Left ventricle myocardium inferior (tissue), 1 donor: ENCODE results near the gene HMOX1. TPM values are rescaled to one million over a fixed set of nuclear protein-coding genes. Genes with fewer than 3 reads are reported as not detected.
"Not testable (repeated sequence)": the region's sequence is repeated elsewhere in the genome, so short reads cannot be mapped to it uniquely, and the experiment has no call there.

Experiments used
- DNase-seq: peaks from one replicate; pipeline ENCODE4 v3.0.0-alpha.2; 2020
- H3K27ac ChIP-seq: fragments of 200-600 bp; replicated peaks from 2 replicates; pipeline ENCODE4 v1.8.0; 2021
- H3K27me3 ChIP-seq: fragments of 200-600 bp; 2 replicates; pipeline ENCODE4 v1.8.0; 2021; ENCODE audit warnings: low read depth
- H3K36me3 ChIP-seq: fragments of 200-600 bp; 2 replicates; pipeline ENCODE4 v1.8.0; 2021
- H3K4me1 ChIP-seq: fragments of 200-600 bp; 2 replicates; pipeline ENCODE4 v1.8.0; 2021
- H3K4me3 ChIP-seq: fragments of 200-600 bp; 2 replicates; pipeline ENCODE4 v1.8.0; 2021; ENCODE audit warnings: mild to moderate bottlenecking, moderate library complexity
- H3K9me3 ChIP-seq: fragments of 200-600 bp; replicated peaks from 2 replicates; pipeline ENCODE4 v1.8.0; 2021
- intact Hi-C: fragments of 100-400 bp; cut with micrococcal nuclease; formaldehyde crosslinking; loops from one replicate; pipeline ENCODE4 v1.11.0; 2022
- total RNA-seq: library from RNA; stranded (reverse); fragmentation: NEBNext Ultra II Directional; extraction: Animal tissue kit (Norgen Biotek cat#: 25700); gene quantifications from one replicate; pipeline ENCODE4 v1.2.1, GENCODE V29; 2021
- TF ChIP-seq, protein P1 (sequence below): fragments of 200-600 bp; IDR thresholded peaks from 2 replicates; pipeline ENCODE4 v1.8.0; 2021; ENCODE audit warnings: antibody characterized with exemption, mild to moderate bottlenecking, borderline replicate concordance
- donor health status: DM: no; HTN: yes; CAD: no; lungs with severe emphysema.

HMOX1 gene
- total RNA-seq, 1 donor from 2014 or later, result 4.8 TPM

DNA sequence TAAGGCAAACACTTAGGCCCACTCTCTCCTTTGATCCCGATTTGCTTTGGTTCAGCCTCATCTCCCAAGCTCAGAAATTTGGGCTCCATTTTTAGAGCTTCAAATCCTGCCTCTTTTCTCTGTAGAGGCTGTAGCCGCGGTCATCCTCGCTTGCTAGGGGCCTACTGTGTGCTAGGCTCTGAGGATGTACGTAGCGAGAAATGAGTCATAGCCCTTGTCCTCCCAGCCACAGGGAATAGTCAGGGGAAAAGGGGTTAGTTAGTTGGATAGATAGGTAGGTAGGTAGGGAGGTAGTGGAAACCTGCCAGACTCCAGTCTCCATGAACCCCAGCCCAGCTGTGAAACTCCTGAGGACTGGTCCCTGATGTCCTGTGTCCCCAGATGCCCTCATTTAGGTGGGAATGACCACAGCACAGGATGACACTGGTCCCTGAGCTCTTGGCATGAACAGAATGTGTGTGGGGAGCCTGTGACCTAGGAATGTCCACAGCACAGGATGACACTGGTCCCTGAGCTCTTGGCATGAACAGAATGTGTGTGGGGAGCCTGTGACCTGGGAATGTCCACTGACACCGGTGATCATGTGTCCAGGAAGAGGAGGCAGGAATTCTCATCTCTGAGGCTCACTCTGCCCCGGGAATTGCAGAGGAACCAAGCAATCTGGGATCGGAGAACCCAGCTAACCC is 21.4 kb upstream of the HMOX1 start:
- H3K27me3 ChIP-seq, result peaks cover 16% of the 10 kb centered on the region
- H3K36me3 ChIP-seq, result no peaks in the 10 kb centered on the region
- no peaks in the 10 kb centered on the region for H3K4me1 ChIP-seq
- DNase-seq, result no peak
- H3K27ac ChIP-seq, result no peak overlapping the region
- TF ChIP-seq, protein P1, sequence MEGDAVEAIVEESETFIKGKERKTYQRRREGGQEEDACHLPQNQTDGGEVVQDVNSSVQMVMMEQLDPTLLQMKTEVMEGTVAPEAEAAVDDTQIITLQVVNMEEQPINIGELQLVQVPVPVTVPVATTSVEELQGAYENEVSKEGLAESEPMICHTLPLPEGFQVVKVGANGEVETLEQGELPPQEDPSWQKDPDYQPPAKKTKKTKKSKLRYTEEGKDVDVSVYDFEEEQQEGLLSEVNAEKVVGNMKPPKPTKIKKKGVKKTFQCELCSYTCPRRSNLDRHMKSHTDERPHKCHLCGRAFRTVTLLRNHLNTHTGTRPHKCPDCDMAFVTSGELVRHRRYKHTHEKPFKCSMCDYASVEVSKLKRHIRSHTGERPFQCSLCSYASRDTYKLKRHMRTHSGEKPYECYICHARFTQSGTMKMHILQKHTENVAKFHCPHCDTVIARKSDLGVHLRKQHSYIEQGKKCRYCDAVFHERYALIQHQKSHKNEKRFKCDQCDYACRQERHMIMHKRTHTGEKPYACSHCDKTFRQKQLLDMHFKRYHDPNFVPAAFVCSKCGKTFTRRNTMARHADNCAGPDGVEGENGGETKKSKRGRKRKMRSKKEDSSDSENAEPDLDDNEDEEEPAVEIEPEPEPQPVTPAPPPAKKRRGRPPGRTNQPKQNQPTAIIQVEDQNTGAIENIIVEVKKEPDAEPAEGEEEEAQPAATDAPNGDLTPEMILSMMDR, result no peak
- no peak overlapping the region for H3K4me3 ChIP-seq
- H3K9me3 ChIP-seq, result no peaks in the 10 kb centered on the region
- intact Hi-C loops, result loop anchor here (10.0 kb wide), 2 partner anchors 45 to 225 kb away; partner anchors contain the start of gene MCM5

DNA sequence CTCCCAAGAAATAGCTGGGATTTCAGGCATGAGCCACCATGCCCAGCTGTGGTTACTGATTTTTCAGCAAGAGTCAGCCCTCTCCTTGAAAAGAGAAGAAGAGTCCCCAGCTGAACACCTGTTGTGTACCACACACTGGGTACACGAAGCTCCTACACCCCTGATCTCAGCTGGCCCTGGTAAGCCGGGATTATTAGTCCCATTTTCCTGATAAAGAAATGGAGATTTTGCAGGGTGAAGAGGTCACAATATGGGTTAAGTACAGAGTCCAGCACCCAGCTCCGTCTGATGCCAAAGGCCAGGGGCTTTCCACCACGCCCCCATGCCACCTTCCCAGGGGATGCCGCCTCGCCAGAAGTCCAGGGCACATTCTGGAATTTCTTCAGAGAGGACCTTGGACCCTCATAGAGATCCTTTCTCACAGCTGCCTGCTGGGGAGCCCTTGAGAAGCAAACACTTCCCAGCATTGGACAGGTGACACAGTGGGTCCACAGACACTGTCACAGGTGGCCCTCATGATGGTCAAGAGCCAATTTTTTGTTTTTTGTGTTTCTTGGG is 19.8 kb upstream of the HMOX1 start:
- intact Hi-C loops, result no loop called here
- Histone ChIP-seq H3K4me1 (no peaks in the 10 kb centered on the region), H3K27ac (no peak overlapping the region), H3K4me3 (no peak overlapping the region), H3K36me3 (no peaks in the 10 kb centered on the region), H3K27me3 (peaks cover 16% of the 10 kb centered on the region), H3K9me3 (no peaks in the 10 kb centered on the region)
- TF ChIP-seq, protein P1, result no peak
- no peak for DNase-seq

GRCh38 chr22:35363566-35364086 is 17.3 kb upstream of the HMOX1 start:
- no peak for DNase-seq
- H3K4me3 ChIP-seq, result no peak overlapping the region
- no peaks in the 10 kb centered on the region for H3K36me3 ChIP-seq
- intact Hi-C loops, result no loop called here
- no peak overlapping the region for H3K27ac ChIP-seq
- TF ChIP-seq, protein P1, result no peak
- H3K4me1 ChIP-seq, result no peaks in the 10 kb centered on the region
- H3K9me3 ChIP-seq, result no peaks in the 10 kb centered on the region
- peaks cover 10% of the 10 kb centered on the region for H3K27me3 ChIP-seq

DNA sequence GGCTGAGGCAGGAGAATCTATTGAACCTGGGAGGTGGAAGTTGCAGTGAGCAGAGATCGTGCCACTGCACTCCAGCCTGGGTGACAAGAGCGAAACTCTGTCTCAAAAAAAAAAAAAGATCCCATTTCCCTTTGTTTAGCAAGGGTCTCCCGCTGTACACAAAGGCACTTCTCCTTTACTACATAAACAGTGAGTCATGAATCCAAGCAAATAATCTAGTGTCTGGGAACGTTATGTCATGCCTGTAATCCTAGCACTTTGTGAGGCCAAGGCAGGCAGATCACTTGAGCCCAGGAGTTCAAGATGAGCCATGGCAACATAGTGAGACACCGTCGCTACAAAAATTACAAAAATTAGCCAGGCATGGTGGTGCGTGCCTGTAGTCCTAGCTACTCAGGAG is 16.7 kb upstream of the HMOX1 start:
- DNase-seq, H3K27ac ChIP-seq, intact Hi-C loops, H3K9me3 ChIP-seq, H3K36me3 ChIP-seq, H3K4me3 ChIP-seq, H3K4me1 ChIP-seq: not testable (repeated sequence)
- H3K27me3 ChIP-seq, result peaks cover 10% of the 10 kb centered on the region

- Histone ChIP-seq H3K27ac (no peak overlapping the region), H3K4me3 (no peak overlapping the region), H3K27me3 (no peaks in the 10 kb centered on the region), H3K4me1 (peaks cover 20% of the 10 kb centered on the region), H3K36me3 (no peaks in the 10 kb centered on the region), H3K9me3 (no peaks in the 10 kb centered on the region)
- TF ChIP-seq, protein P1, result no peak
- DNase-seq, result no peak
- intact Hi-C loops, result no loop called here
Measured at GRCh38 chr22:35367331-35367886, 13.5 kb upstream of the HMOX1 start.

DNA sequence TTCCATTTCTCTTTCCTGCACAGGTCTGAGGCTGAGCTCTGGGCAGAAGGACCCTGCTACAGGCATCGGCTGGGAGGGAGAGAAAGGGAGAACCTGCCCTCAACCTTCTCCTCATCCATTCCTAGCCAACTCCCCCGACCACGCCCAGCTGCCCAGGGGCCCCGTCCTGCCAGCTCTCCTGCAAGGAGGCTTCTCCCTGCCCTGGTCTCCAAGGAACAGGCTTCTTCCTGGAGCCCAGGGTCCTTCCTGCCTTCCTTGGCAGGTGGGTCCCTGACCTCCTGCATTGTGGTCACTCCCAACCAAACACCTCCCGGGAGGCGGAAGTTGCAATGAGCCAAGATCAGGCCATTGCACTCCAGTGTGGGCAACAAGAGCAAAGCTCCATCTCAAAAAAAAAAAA is 12.5 kb upstream of the HMOX1 start:
- H3K36me3 ChIP-seq, result no peaks in the 10 kb centered on the region
- H3K27me3 ChIP-seq, result no peaks in the 10 kb centered on the region
- peaks cover 23% of the 10 kb centered on the region for H3K4me1 ChIP-seq
- no peak overlapping the region for H3K4me3 ChIP-seq
- DNase-seq, result no peak
- H3K9me3 ChIP-seq, result no peaks in the 10 kb centered on the region
- no peak overlapping the region for H3K27ac ChIP-seq
- intact Hi-C loops, result no loop called here
- TF ChIP-seq, protein P1, result no peak
